Transverse colon (tissue), 4 donors: ENCODE results near the gene PACS1.

ENCODE experiments used
- POLR2A ChIP-seq: fragments of 450-650 bp; IDR thresholded peaks from one replicate; pipeline ENCODE4 v1.6.1; 2016; ENCODE audit warnings: antibody characterized with exemption, mild to moderate bottlenecking, moderate library complexity
- POLR2AphosphoS5 ChIP-seq, 3 donors: sonication (generic); formaldehyde crosslinking; IDR thresholded peaks; one replicate each; pipeline ENCODE4 v1.6.1; 2016; ENCODE audit warnings: antibody characterized with exemption in 3 of 3
- TF ChIP-seq, protein P1 (sequence below), 5 experiments: fragments of 200-600 bp in 3 of 5; fragments of 450-650 bp in 2 of 5; sonication (generic) in 3 of 5; IDR thresholded peaks; 1 replicate in 2 of 5; 2 replicates in 3 of 5; pipeline ENCODE4 v1.5.1; 2016 to 2017; ENCODE audit warnings: antibody characterized with exemption in 5 of 5, inconsistent platforms in 3 of 5, mild to moderate bottlenecking in 2 of 5, moderate library complexity in 1 of 5

DNA sequence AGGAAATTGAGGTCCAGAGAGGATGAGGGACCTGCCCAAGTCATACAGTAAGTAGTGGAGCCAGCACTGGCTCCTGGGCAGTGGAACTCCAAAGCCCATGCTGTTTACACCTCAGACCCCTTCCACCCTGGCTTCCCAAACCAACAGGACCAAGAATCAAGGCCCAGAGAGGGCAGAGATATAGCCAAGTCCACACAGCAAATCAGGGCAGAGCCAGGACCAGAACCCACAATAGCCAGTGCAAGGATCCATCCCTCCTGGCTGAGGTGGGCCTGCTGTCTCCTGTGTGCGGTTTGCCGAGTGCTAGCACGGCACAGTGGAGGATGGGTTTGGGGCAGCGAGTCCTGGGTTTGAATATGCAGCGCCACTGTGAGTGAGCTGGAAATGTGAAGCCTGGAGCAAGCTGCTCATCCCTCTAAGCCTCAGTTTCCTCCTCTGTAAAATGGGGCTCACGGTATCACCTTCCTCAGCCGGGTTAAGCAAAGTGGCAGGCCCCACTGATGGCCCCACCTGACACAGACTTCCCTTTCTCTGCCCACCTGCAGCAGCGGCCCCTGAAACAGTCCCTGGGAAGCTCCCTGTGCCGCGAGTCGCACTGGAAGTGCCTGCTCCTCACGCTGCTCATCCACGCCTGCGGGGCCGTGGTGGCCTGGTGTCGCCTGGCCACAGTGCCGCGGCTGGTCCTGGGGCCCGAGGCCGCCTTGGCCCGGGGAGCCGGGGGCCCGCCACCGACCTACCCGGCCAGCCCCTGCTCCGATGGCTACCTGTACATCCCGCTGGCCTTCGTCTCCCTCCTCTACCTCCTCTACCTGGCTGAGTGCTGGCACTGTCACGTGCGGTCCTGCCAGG, 223.9 kb downstream of the PACS1 start:
- TF ChIP-seq, protein P1, sequence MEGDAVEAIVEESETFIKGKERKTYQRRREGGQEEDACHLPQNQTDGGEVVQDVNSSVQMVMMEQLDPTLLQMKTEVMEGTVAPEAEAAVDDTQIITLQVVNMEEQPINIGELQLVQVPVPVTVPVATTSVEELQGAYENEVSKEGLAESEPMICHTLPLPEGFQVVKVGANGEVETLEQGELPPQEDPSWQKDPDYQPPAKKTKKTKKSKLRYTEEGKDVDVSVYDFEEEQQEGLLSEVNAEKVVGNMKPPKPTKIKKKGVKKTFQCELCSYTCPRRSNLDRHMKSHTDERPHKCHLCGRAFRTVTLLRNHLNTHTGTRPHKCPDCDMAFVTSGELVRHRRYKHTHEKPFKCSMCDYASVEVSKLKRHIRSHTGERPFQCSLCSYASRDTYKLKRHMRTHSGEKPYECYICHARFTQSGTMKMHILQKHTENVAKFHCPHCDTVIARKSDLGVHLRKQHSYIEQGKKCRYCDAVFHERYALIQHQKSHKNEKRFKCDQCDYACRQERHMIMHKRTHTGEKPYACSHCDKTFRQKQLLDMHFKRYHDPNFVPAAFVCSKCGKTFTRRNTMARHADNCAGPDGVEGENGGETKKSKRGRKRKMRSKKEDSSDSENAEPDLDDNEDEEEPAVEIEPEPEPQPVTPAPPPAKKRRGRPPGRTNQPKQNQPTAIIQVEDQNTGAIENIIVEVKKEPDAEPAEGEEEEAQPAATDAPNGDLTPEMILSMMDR (IDR thresholded peaks at IDR 0.05), result no peak
- no peak for TF ChIP-seq POLR2AphosphoS5 (IDR thresholded peaks at IDR 0.05)
- no peak for TF ChIP-seq POLR2A
